B cell (primary cell): ENCODE data around the gene RAPGEF6. TPM values are rescaled to one million over a fixed set of nuclear protein-coding genes. Genes with fewer than 3 reads are reported as not detected.

Source experiments
- ATAC-seq: fragments of 200-7000 bp; cut with Tn5 transposase; one replicate; pipeline ENCODE4 v1.10.0; 2021; ENCODE audit warnings: low read depth, mild to moderate bottlenecking, moderate number of reproducible peaks, moderate library complexity
- CTCF ChIA-PET: fragments of 350-600 bp; sonication (Branson Sonifier 250); formaldehyde crosslinking; loops from one replicate; lab custom pipeline; 2021; ENCODE audit warnings: antibody characterized with exemption, inconsistent platforms; lab: Charles Lee
- POLR2A ChIA-PET: fragments of 350-600 bp; sonication (Branson Sonifier 250); formaldehyde crosslinking; loops from one replicate; lab custom pipeline; 2021; ENCODE audit warnings: antibody characterized with exemption; lab: Charles Lee
- DNase-seq: peaks from one replicate; pipeline ENCODE4 v3.0.0; 2013
- H2AFZ ChIP-seq: 2 replicates; pipeline ENCODE4 v1.6.1; 2012; ENCODE audit warnings: mild to moderate bottlenecking, low read depth, low read length; ENCODE audit not compliant: insufficient read depth, poor library complexity, severe bottlenecking
- H3K27ac ChIP-seq, 2 donors: 1 replicate in 1 of 2; 2 replicates in 1 of 2; pipeline ENCODE4 v1.5.1; 2012 to 2013; ENCODE audit warnings: low read length in 2 of 2, mild to moderate bottlenecking in 2 of 2, moderate library complexity in 1 of 2
- H3K27me3 ChIP-seq, 4 experiments: fragments of 200-600 bp in 1 of 4; sonication (generic) in 1 of 4; replicated peaks in 1 of 4; 1 replicate in 2 of 4; 2 replicates in 2 of 4; pipeline versions ENCODE4 v1.6.1 to v1.7.0; 2013 to 2016; ENCODE audit warnings: low read length in 3 of 4, mild to moderate bottlenecking in 2 of 4, mixed read lengths in 1 of 4, moderate library complexity in 1 of 4; ENCODE audit not compliant: insufficient read depth in 4 of 4, control insufficient read depth in 3 of 4; ENCODE audit errors: control extremely low read depth in 1 of 4
- H3K36me3 ChIP-seq, 2 experiments: replicated peaks in 1 of 2; 1 replicate in 1 of 2; 2 replicates in 1 of 2; pipeline versions ENCODE4 v1.6.1 to v1.7.1; 2013; ENCODE audit warnings: low read length in 1 of 2; ENCODE audit not compliant: insufficient read depth in 2 of 2, control insufficient read depth in 1 of 2; ENCODE audit errors: control extremely low read depth in 1 of 2, extremely low read depth in 1 of 2
- H3K4me1 ChIP-seq, 2 donors: fragments of 200-600 bp in 1 of 2; sonication (generic) in 1 of 2; 1 replicate in 1 of 2; 2 replicates in 1 of 2; pipeline versions ENCODE4 v1.5.1 to v1.6.1; 2013 to 2017; ENCODE audit warnings: low read length in 2 of 2; ENCODE audit not compliant: control insufficient read depth in 2 of 2, insufficient read depth in 2 of 2
- H3K4me2 ChIP-seq: replicated peaks from 2 replicates; pipeline ENCODE3; 2012; ENCODE audit warnings: mild to moderate bottlenecking, low read depth, low read length; ENCODE audit not compliant: poor library complexity, severe bottlenecking
- H3K4me3 ChIP-seq, 5 experiments: fragments of 200-600 bp in 1 of 5; sonication (generic) in 1 of 5; 1 replicate in 3 of 5; 2 replicates in 2 of 5; pipeline versions ENCODE4 v1.5.1 to v1.7.0; 2011 to 2016; ENCODE audit warnings: low read length in 4 of 5, mild to moderate bottlenecking in 4 of 5, low read depth in 2 of 5, control low read depth in 1 of 5, moderate library complexity in 1 of 5; ENCODE audit not compliant: insufficient read depth in 1 of 5; ENCODE audit errors: control extremely low read depth in 1 of 5, extremely low read depth in 1 of 5
- H3K79me2 ChIP-seq: fragments of 200-600 bp; sonication (generic); one replicate; pipeline ENCODE4 v1.6.0; 2016; ENCODE audit warnings: low read length; ENCODE audit not compliant: control insufficient read depth, insufficient read depth
- H3K9ac ChIP-seq: fragments of 200-600 bp; sonication (generic); 2 replicates; pipeline ENCODE4 v1.6.1; 2017; ENCODE audit warnings: mild to moderate bottlenecking, low read length, moderate library complexity
- H3K9me3 ChIP-seq, 3 donors: one replicate each; pipeline versions ENCODE4 v1.6.1 to v1.7.1; 2013; ENCODE audit warnings: low read length in 2 of 3; ENCODE audit not compliant: control insufficient read depth in 2 of 3, insufficient read depth in 1 of 3; ENCODE audit errors: control extremely low read depth in 1 of 3
- H4K20me1 ChIP-seq: 2 replicates; pipeline ENCODE4 v1.6.0; 2012; ENCODE audit warnings: mild to moderate bottlenecking, low read length; ENCODE audit not compliant: insufficient read depth, control insufficient read depth, poor library complexity, severe bottlenecking
- H3K27ac Mint-ChIP-seq: one replicate; pipeline ENCODE4 v1.8.0; 2021; ENCODE audit warnings: mixed read lengths
- H3K27me3 Mint-ChIP-seq: one replicate; pipeline ENCODE4 v1.8.0; 2021; ENCODE audit warnings: mixed read lengths
- H3K4me1 Mint-ChIP-seq: one replicate; pipeline ENCODE4 v1.8.0; 2021; ENCODE audit warnings: mixed read lengths
- H3K4me3 Mint-ChIP-seq: one replicate; pipeline ENCODE4 v1.8.0; 2021; ENCODE audit warnings: mixed read lengths
- H3K9me3 Mint-ChIP-seq: one replicate; pipeline ENCODE4 v1.8.0; 2022; ENCODE audit warnings: mixed read lengths; ENCODE audit not compliant: insufficient read depth
- EZH2 ChIP-seq: IDR thresholded peaks from 2 replicates; pipeline ENCODE4 v1.6.1; 2012; ENCODE audit warnings: borderline replicate concordance, low read depth, mild to moderate bottlenecking, moderate library complexity, low read length; ENCODE audit not compliant: insufficient read depth, poor library complexity, severe bottlenecking
- WGBS: methylation state at CpG from one replicate; pipeline ENCODE4 v1.1.5; 2013; ENCODE audit warnings: missing lambda C conversion rate; ENCODE audit not compliant: insufficient coverage; 5-methylcytosine and 5-hydroxymethylcytosine counted together
- intact Hi-C: fragments of 100-400 bp; cut with micrococcal nuclease; formaldehyde crosslinking; loops from one replicate; pipeline ENCODE4 v1.10.0; 2022
- polyA plus RNA-seq: library from polyadenylated mRNA; depleted of rRNA; stranded (reverse); fragments of >200 nt; gene quantifications from 2 replicates; pipeline ENCODE4 v1.2.3, GENCODE V29; 2012
- total RNA-seq, 2 donors: library from RNA; stranded (reverse); fragments of 120-200 nt in 1 of 2; gene quantifications; 1 replicate in 1 of 2; 2 replicates in 1 of 2; pipeline versions ENCODE4 v1.2.3 to v1.2.4, GENCODE V29; 2013 to 2022
- TF ChIP-seq, protein P1 (sequence below): fragments of 200-600 bp; IDR thresholded peaks from one replicate; pipeline ENCODE4 v1.8.0; 2022; ENCODE audit warnings: antibody characterized with exemption, mild to moderate bottlenecking

The RAPGEF6 gene
- total and polyA plus RNA-seq, 2 donors (not counting 1 experiment from before 2014, with no cell fraction given): 9.8 to 56.2 TPM

DNA sequence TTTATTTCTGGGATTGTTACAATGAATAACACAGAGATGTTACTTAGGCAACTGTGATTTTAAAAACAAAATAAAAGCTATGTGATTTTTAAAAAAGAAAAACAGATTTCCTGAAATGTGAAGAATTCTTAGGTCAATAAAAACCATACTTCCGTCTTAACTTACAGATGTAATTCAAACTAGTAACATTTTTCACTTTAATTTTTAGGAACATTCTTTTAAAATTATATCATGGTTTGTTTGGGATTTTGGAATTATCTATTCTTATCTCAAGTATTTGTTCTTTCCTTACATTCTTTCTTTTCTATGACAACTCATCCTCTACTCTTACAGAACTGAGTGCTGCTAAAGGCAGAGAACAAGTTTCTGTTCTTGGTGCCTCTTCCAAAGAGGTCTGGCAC lies 159.5 kb downstream of the RAPGEF6 start:
- H3K9me3 ChIP-seq: no peaks in the 10 kb centered on the region
- intact Hi-C loops: no loop called here
- no peaks in the 10 kb centered on the region for H3K4me1 ChIP-seq
- H3K4me3 ChIP-seq: no peak overlapping the region
- no peak for ATAC-seq
- no peak for DNase-seq
- Mint-ChIP-seq H3K27ac (no peak overlapping the region), H3K4me1 (no peaks in the 10 kb centered on the region), H3K27me3 (no peaks in the 10 kb centered on the region), H3K4me3 (no peak overlapping the region), H3K9me3 (no peaks in the 10 kb centered on the region)
- H3K9ac ChIP-seq: no peak overlapping the region
- POLR2A ChIA-PET: no interaction called here
- H3K4me2 ChIP-seq: no peak overlapping the region
- TF ChIP-seq, protein P1, sequence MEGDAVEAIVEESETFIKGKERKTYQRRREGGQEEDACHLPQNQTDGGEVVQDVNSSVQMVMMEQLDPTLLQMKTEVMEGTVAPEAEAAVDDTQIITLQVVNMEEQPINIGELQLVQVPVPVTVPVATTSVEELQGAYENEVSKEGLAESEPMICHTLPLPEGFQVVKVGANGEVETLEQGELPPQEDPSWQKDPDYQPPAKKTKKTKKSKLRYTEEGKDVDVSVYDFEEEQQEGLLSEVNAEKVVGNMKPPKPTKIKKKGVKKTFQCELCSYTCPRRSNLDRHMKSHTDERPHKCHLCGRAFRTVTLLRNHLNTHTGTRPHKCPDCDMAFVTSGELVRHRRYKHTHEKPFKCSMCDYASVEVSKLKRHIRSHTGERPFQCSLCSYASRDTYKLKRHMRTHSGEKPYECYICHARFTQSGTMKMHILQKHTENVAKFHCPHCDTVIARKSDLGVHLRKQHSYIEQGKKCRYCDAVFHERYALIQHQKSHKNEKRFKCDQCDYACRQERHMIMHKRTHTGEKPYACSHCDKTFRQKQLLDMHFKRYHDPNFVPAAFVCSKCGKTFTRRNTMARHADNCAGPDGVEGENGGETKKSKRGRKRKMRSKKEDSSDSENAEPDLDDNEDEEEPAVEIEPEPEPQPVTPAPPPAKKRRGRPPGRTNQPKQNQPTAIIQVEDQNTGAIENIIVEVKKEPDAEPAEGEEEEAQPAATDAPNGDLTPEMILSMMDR: no peak
- no peak for TF ChIP-seq EZH2
- no peaks in the 10 kb centered on the region for H3K27me3 ChIP-seq
- no peaks in the 10 kb centered on the region for H3K79me2 ChIP-seq
- no peaks in the 10 kb centered on the region for H4K20me1 ChIP-seq
- H2AFZ ChIP-seq: no peak overlapping the region
- WGBS: no CpG with 5 or more reads among the region's 1 CpG
- peaks cover 20 to 31% of the 10 kb centered on the region in 2 experiments for H3K36me3 ChIP-seq
- CTCF ChIA-PET: no interaction called here
- no peak overlapping the region for H3K27ac ChIP-seq

DNA sequence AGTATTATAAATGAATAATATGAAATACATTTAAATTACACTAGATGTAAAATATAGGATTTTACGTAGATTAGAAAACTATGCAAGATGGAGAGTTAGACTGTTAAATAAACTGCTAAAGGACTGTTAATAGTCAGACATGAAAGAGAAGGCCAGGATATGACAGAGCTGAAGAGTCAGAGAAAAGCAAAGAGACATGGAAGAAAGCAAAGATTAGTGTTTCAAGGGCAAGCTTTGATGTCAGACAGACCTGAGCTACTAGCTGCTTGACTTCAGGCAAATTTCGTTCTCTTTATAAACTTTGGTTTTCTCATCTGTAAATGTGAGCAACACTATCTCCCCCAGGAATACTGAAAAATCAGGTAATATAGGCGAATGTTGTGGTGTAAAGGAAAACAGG lies 161.3 kb downstream of the RAPGEF6 start:
- H3K27me3 Mint-ChIP-seq: no peaks in the 10 kb centered on the region
- H3K4me3 Mint-ChIP-seq: no peak overlapping the region
- H2AFZ ChIP-seq: no peak overlapping the region
- H3K4me2 ChIP-seq: no peak overlapping the region
- no peak for TF ChIP-seq EZH2
- TF ChIP-seq, protein P1: no peak
- H3K9me3 ChIP-seq: no peaks in the 10 kb centered on the region
- no peaks in the 10 kb centered on the region for H3K4me1 ChIP-seq
- ATAC-seq (no peak), DNase-seq (no peak)
- H3K9ac ChIP-seq: no peak overlapping the region
- no peak overlapping the region for H3K4me3 ChIP-seq
- H3K27ac Mint-ChIP-seq: no peak overlapping the region
- H4K20me1 ChIP-seq: no peaks in the 10 kb centered on the region
- no peak overlapping the region for H3K27ac ChIP-seq
- WGBS: 100% methylated on average over 1 of the region's 3 CpGs
- no peaks in the 10 kb centered on the region for H3K79me2 ChIP-seq
- ChIA-PET CTCF (no interaction called here), POLR2A (no interaction called here)
- H3K4me1 Mint-ChIP-seq: no peaks in the 10 kb centered on the region
- peaks cover 19 to 28% of the 10 kb centered on the region in 2 experiments for H3K36me3 ChIP-seq
- H3K9me3 Mint-ChIP-seq: no peaks in the 10 kb centered on the region
- H3K27me3 ChIP-seq: no peaks in the 10 kb centered on the region
- intact Hi-C loops: no loop called here
